Transverse colon (tissue), 3 donors: Measurements from ENCODE around the gene TLR3.

Source experiments
- CTCF ChIP-seq, 5 experiments: fragments of 200-600 bp in 3 of 5; fragments of 450-650 bp in 2 of 5; sonication (generic) in 3 of 5; IDR thresholded peaks; 1 replicate in 2 of 5; 2 replicates in 3 of 5; pipeline ENCODE4 v1.5.1; 2016 to 2017; ENCODE audit warnings: antibody characterized with exemption in 5 of 5, inconsistent platforms in 3 of 5, mild to moderate bottlenecking in 2 of 5, moderate library complexity in 1 of 5
- EP300 ChIP-seq: sonication (generic); formaldehyde crosslinking; IDR thresholded peaks from one replicate; pipeline ENCODE4 v1.6.1; 2017; ENCODE audit warnings: antibody characterized with exemption, low read depth
- POLR2A ChIP-seq: fragments of 450-650 bp; IDR thresholded peaks from one replicate; pipeline ENCODE4 v1.6.1; 2016; ENCODE audit warnings: antibody characterized with exemption, mild to moderate bottlenecking, moderate library complexity

GRCh38 chr4:186102931-186103330, 34.0 kb downstream of the TLR3 start:
- TF ChIP-seq EP300 (no peak), CTCF (IDR thresholded peaks at IDR 0.05) (no peak), POLR2A (no peak)
